Fibroblast of lung (primary cell): ENCODE results near the gene SLX1B.
"Not testable (repeated sequence)": the region's sequence is repeated elsewhere in the genome, so short reads cannot be mapped to it uniquely, and the experiment has no call there.

Experiments used
- EZH2 ChIP-seq: IDR thresholded peaks from 2 replicates; pipeline ENCODE4 v1.5.1; 2012; ENCODE audit warnings: low read length, control low read depth, mild to moderate bottlenecking; ENCODE audit errors: missing control alignments
- TF ChIP-seq, protein P1 (sequence below), 2 donors: IDR thresholded peaks in 1 of 2; conservative IDR thresholded peaks in 1 of 2; 1 replicate in 1 of 2; 2 replicates in 1 of 2; pipeline ENCODE4 v1.5.1; 2011 to 2012; ENCODE audit warnings: low read length in 2 of 2, control low read depth in 1 of 2, inconsistent platforms in 1 of 2, low read depth in 1 of 2, mild to moderate bottlenecking in 1 of 2

DNA sequence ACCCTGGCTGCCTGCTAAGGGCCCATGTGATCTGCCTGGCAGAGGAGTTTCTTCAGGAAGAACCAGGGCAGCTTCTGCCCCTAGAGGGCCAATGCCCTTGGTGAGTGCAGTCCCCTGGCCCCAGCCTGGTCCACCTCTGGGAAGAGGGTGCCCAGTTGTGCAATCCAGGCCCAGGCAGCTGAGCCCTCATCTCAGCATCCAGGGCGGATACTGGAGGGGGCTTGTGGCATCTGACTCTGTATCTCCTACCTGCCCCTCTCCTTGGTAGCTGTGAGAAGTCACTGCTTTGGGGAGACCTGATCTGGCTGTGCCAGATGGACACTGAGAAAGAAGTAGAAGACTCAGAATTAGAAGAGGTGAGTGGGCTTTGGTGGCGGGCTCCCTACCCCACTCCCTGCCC is 3.3 kb downstream of the SLX1B start:
- TF ChIP-seq, protein P1, sequence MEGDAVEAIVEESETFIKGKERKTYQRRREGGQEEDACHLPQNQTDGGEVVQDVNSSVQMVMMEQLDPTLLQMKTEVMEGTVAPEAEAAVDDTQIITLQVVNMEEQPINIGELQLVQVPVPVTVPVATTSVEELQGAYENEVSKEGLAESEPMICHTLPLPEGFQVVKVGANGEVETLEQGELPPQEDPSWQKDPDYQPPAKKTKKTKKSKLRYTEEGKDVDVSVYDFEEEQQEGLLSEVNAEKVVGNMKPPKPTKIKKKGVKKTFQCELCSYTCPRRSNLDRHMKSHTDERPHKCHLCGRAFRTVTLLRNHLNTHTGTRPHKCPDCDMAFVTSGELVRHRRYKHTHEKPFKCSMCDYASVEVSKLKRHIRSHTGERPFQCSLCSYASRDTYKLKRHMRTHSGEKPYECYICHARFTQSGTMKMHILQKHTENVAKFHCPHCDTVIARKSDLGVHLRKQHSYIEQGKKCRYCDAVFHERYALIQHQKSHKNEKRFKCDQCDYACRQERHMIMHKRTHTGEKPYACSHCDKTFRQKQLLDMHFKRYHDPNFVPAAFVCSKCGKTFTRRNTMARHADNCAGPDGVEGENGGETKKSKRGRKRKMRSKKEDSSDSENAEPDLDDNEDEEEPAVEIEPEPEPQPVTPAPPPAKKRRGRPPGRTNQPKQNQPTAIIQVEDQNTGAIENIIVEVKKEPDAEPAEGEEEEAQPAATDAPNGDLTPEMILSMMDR (conservative IDR thresholded peaks at IDR 0.05 in 1 of 2, IDR thresholded peaks at IDR 0.05 in 1 of 2; ENCODE audit: low read depth in 1 of 2, low read length in 2 of 2), result not testable (repeated sequence)
- TF ChIP-seq EZH2, result not testable (repeated sequence)
